Measurements from ENCODE around the gene MRTFB.

The MRTFB gene

DNA sequence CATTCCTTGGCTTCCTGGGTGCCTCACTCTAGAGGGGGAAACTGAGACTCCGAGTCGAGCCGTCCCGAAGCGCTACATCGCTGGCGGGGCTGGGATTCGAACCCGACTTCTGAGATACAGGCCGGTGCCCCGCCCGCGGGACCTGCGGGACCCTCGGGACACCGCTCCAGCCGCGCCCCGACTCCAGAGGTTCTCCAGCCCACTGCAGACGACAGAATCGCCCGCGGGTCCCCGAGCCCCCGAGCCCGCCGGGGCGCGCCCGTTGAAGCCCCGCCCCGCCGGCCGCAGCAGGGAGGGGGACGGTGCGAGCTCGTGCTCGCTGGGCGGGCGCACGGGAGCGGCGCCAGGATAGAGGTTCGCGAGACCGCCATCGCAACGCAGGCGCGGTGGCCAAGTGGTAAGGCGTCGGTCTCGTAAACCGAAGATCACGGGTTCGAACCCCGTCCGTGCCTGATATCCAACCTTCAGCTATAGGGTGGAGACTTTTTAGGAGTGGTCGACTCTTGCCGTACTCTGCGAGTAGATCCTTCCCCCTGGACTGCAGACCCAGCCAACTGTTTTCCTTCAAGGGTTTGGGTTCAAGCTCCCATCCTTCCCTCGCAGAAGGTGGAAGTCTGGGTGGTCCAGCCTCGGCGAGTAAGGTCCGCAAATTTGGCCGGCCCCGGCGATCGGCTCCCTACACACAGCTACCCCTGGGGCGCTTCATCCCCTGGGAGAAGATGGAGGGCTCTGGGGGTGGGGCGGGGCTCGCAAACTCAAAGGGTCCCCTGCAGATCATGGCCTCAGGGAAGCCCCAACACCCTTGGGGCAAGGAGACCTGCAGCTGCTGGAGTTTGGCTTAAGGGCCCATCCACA is 214.6 kb downstream of the MRTFB start:
- DNase-seq (ENCODE audit: low read depth, low spot score): peak; percentile 85

DNA sequence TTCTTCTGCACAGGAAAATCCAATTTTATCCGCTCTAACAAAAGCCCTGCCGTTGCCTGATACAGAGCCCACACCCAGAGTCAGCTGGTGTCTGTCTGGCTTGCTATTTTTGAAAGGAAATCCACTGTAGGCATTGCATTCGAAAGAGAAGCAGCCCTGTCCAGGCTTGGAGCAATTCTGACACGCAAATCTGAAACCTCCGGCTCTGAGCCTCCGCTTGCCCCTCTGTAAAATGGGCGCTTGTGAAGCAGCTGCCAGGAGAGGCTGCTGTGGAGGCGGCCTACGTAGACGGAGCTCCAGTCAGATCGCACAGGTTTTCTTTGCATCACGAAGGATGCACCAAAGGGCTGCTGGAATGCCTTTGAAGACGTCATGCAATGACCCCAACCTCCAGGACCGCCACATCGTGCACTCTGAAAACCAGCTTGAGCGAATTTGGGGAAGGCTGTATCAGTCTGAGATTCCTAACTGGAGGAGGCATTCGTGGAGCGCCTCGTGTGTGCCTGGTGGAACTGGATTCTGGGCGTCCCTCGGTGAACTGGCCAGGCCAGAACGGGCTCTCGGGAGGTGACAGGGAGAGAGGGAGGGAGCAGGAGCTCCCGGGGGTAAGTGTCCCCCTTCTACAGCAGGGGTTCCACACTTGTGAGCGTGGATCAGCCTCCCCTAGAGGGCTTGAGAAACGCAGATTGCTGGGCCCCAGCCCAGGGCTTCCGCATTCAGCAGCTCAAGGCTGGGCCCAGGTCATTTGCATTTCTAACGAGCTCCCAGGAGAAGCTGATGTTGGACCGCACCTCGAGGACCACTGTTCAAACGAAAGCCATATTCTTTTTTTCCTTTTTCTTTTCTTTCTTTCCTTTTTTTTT is 215.5 kb downstream of the MRTFB start:
- no peak for DNase-seq (ENCODE audit: low read depth, low spot score)

DNA sequence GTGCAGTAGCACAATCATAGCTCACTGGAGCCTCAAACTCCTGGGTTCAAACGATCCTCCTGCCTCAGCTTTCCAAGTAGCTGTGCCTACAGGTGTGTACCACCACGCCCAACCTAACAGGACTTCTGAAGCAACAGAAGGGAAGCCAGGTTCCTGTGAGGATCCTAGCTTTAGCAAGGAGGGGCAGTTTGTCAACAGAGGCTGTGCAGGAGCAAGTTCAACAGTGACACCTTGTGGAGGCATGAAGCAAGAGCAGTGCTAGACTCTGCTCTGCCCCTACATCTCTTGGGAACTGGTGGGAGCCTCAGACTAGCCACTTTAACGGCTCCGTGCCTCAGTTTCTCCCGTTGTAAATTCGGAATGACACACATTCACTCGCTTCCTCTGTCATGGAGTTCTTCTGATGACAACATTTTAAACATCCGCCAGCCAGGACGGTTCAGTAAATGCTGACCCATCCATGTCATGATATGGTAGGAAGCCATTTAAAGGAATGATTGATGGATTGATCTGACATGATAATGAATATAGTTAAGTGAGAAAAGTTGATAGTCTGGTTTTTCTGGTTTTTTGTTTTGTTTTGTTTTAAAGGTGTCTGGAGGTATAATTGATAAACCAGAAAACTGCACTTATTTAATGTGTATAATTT is 218.7 kb downstream of the MRTFB start:
- DNase-seq (ENCODE audit: low read depth, low spot score): no peak

DNA sequence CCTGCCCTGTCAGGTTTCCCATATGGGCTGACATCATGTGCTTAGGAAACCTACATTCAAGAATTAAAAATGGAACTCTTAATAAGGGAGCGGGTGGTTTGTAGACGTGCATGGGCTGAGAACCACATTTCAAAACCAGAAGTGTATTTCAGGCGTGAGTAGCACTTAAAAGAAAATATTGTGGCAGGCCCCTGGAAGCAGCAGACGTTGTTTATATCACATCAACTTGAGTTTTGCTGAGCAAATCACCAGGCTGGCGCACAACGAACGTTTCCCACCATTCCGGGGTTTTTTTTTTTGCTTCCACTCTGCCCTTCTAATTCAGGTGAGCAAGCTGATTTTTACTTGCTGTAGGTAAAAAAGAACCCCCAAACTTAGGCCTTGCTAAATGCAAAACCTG is 220.2 kb downstream of the MRTFB start:
- DNase-seq (ENCODE audit: low read depth, low spot score): no peak

DNA sequence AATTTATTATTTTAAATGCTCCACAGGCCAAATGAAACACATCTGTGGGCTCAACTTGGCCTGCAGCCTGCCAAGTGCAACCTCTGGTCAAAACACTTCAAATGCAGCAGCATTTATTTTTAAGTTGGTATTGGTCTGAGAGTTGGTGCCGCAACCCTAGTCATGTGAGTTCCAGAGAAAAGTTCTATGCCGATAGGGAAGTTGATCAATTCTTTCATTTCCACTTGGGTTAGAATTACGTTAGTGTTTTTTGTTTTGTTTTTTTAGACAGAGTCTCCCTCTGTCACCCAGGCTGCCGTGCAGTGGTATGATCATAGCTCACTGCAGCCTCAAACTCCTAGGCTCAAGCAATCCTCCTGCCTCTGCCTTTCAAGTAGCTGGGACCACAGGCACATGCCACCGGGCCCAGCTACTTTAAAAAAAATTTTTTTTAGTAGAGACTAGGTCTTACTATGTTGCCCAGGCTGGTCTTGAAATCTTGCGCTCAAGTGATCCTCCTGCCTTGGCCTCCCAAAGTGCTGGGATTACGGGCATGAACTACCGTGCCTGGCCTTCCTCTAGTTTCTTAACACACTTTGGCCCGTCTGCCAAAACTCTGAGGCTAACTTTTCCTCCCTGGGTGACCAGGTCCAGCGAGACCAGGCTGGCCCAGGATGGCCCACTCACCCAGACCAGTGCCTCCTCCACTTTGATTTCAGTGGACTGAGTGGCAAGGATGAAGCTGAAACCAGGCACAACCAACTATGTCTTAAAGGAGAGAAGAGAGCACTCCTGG is 221.1 kb downstream of the MRTFB start:
- no peak for DNase-seq (ENCODE audit: low read depth, low spot score)

DNA sequence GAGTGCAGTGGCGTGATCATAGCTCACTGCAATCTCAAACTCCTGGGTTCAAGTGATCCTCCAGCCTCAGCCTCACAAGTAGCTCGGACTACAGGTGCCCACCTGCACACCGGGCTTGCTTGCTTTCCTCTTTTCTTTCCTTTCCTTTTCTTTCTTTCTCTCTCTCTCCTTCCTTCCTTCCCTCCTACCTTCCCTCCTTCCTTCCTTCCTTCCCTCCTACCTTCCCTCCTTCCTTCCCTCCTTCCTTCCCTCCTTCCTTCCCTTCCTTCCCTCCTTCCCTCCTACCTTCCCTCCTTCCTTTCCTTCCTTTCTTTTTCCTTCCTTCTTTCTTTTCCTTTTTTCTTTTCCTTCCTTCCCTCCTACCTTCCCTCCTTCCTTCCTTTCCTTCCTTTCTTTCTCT is 225.5 kb downstream of the MRTFB start:
- DNase-seq (ENCODE audit: low read depth, low spot score): no peak

DNA sequence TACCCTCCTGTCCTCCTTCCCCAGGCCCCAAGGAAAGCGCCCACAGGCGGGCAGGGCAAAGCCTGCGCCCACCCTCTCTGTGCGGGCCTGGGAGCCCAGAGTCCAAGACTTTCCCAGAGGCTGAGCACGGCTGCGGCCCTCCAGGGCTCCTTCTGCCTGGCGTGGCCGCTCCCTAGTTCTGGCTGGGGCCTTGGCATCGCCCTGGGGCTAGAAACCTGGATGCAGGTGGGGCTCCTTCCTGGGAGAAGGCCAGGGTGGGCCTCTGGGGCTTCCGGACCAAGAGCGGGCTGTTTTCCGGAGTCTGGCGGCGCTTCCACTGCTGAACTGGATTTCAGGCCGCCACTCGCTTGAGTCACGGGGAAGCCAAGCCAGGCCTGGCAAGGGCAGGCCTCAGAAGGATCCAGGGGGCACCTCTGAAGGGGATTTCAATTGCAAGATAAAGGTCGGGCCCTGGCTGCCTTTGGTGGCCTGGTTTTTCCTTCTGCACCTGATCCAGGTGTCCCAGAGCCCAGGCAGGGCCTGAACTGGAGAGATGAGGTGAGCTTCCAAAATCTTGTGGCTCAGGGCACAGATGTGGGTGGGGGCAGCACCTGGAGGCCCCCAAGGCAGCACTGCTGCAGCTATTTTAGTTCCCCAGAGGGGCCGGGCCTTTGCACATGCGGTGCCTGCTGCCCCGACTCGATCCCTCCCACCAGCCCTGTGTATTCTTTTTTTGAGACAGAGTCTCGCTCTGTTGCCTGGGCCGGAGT is 227.4 kb downstream of the MRTFB start:
- no peak for DNase-seq (ENCODE audit: low read depth, low spot score)

DNA sequence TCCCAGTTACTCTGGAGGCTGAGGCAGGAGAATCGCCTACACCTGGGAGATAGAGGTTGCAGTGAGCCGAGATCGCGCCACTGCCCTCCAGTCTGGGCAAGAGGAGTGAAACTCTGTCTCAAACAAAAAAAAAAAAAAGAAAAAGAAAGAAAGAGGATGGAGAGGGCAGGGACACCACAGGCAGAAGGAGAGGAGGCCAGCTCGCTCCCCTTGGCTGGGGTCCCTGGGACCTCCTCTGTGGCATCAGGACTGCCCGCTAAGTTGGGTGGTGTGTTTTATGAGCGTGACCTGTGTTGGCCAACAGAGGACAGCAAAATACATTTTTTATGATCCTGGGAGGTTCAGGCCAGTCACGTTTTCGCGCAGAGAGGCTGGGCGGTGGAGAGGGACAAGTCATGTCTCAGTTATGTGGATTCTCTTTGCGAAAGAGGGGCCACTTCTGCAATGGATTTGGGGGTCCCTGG is 229.6 kb downstream of the MRTFB start:
- no peak for DNase-seq (ENCODE audit: low read depth, low spot score)

DNA sequence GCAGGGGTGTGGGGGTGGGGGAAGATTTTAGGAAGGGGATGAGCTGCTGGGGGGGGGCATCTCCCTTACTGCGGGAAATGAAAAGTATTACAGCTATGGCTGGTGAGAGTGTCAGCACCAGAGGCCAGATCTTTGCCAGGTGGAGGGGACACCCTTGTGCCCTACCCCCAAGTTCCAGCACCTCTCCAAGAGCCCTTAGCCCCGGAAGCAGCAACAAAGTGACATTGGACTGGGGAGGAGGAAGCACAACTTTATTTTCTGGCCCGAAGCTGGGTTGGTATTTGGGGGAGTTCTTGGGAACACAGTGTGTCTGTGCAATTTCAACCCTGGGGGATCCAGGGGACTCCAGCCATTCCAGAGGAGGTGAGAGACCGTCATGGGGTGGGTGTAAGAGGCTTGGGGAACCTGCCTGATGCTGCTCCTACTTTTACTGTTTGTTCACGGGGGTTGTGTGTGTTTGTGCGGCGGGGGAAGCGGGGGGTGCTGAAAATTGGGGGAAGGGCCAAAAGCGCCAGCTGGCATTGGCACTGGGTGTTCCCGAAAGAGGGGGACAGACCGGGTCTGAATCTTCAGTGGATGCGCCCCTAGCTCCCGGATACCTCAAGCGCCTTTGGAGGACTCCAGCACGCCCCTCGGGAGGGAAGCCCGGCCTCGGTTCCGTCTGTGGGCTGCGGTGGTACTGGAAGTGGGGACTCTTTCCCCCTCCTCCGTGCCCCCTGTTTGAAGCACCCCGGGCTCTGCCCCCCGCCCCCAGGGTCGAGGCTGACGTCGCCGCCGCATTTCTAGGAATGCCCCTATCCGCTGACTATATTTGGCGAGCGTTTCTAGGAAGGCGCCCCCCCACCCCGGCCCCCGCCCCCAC is 230.3 kb downstream of the MRTFB start:
- DNase-seq (ENCODE audit: low read depth, low spot score): no peak

DNA sequence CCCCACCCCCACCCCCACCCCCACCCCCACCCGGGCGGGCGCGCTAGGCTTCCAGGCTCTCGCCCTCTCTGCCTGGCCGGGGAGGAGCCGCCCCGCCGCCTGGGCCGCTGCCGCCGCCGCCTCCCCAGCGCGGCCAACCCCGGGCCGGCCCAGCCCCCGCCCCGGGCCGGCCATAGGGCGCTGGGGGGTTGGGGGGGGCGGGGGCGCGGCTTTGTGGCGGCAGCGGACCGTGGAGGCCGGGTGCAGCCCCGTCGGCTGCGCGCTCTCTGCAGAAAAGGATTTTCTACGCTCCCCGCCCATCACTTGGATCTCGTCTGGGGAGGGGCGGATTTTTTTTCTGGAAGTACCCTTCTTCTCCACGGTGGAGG is 230.9 kb downstream of the MRTFB start:
- no peak for DNase-seq (ENCODE audit: low read depth, low spot score)

DNA sequence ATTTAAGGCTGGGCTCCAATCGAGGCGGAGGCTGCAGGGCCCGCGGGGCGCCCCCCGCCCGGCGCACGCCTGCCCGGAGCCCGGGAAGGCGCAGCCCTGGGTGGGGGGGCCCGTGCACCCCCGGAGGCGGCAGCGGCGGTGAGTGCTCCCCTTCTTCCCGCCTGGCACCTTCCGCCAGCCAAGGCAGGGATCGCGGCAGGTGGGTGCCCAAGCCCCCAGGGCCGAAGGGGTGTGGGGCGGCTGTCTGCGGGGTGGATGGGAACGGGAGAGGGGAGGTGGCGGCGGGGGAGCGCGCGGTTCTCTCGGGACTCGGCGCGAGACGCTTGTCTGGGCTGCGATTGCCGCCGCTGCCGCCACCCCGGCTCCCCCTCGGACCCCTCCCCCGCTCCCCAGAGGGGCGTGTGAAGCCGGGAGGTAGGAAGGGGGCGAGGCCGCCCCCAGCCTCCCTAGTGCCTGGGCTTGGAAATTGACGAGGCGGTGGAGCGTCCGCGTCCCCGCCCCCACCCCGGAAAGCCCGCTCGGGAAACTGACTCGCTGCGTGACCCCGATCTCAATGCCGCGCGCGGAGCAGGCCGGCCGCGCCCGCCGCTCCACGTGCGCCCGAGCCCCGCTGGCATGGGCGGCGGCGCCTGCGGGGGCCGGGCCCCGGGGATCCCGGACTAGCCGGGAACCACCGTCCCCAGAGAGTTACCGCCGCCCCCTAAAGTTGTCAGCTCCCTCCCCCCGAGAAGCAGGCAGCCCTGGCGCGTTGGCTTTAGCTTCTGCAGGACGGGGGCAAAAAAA is 231.5 kb downstream of the MRTFB start:
- no peak for DNase-seq (ENCODE audit: low read depth, low spot score)

DNA sequence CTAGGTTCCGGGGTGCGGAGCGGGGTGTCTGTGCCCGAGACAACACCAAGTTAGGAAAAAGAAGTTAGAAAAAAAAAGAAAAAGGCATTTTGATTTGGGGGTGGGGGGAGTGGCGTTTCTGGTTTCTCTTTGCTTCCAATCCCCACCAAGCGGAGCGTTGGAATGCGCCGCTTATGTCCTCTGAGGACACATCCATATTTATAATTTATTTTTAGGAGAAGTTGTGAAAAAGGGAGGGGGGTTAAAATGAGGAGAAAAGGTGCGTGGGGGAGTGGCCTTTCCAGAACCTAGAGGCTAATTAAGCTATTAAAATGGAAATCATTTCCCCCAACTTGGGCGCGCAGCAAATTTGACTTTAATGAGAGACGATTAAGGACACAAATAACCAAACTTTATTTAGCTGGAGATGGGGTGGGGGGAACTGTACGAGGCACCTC is 232.1 kb downstream of the MRTFB start:
- DNase-seq (ENCODE audit: low read depth, low spot score): no peak

DNA sequence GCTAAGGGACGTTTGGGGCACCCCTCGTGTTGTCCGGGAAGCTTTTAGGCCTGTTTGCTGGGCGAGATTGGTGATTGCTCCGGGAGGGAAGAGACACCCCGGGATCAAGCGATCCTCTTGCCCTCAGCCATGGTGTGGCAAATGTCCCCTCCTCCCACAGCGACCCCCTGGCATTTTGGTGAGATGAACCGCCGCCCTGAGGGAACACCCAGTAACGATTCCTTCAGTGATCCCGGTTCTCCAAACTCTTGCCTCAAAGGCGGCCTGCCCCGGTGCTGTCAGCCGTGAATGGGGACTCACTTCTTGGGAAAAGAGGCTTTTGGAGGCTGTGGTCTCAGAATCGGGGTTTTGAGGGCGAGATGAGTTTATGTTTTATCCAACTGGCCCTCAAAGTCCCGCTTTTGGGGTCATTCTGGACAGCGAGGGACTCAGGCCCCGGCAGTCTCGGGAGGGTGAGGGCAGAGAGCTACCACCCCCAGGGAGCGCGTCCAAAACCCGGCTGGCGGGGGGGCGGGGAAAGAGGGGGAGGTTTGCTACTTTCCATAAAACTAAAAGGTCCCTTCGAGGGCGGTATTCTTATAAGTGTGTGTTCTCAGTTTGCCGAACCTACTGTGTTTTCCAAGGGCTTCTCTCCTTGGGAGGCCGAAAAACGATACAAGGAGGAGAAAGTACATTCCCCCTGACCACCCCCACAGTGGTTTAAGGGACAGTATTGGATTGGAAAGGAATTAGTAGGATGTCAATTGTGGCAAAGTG is 232.7 kb downstream of the MRTFB start:
- no peak for DNase-seq (ENCODE audit: low read depth, low spot score)

DNA sequence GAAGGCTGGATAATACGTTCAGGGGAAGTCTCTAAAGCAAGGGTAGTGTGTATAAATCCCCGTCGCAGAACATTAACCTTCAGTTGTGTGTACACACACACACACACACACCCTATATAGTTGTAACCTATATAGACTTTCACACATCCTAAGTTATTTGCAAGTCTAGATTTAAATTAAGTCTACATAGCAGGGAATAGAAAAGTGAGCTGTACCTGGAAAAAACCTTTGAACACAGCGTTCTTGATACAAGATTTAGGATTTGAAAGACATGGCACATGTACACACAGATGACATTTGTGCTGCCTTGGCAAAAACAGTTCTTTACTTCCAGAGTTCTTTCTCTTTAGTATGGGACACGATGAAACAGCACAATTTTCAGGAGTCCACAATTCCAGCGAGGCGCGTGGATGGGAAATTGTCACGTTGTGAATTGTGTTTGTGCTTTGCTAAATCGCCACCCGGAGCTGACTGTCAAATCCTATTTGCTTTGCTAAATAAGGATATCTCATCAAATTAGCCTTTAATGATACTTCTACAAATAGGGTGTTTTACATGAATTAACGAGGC is 233.9 kb downstream of the MRTFB start:
- no peak for DNase-seq (ENCODE audit: low read depth, low spot score)

DNA sequence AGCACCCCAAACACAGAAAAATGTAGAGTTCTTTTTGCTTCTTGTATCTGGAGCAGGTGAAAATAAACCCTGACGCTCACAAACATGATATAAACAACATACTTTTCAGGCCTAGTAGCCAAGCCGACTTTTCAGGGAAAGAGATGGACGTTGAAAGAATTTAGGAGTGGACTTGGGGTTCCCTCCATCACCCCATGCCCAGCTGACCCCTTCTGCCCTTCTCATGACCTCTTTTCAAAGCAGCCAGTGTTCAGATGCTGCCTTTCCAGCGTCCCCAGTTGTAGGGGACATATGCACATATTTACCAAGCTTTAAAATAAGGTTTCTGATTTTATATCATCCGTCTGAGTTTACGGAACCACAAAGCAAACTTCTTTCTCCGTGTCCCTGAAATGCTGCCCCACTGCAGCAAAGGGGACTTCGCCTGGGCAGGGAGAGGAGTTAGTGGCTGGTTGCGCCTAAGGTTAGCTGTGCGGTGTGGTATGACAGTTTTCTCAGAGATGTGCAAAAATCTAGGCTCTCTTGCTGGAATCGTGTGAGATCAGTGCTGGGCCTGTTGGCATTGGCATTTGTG is 235.5 kb downstream of the MRTFB start:
- DNase-seq (ENCODE audit: low read depth, low spot score): no peak

DNA sequence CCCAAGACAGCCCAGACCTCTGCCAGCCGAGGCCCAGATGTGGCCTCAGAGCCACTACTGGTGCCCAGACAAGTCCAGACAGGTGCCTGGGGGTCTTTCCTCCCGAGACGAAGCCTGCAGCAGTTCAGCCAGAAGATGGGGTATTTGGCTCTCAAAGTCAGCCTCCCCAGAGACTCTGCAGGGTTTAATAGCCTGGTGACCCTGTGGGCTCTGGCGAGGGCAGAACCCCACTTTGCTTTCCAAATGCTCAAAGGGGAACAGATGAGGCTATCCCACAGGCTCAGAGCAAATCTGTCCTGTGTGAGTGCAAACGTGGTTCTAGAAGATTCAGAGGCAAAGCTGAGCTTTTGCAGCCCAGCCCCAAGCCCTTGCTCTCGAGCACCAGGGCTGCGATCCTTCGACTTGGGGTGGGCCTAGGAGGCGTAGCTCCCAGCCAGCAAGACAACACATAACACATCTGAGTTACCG is 236.0 kb downstream of the MRTFB start:
- DNase-seq (ENCODE audit: low read depth, low spot score): no peak
